ENCODE results near the gene KIF16B. TPM values are rescaled to one million over a fixed set of nuclear protein-coding genes. Genes with fewer than 3 reads are reported as not detected.

The KIF16B gene
- 9.4 and 11.6 TPM in 2 replicates for total RNA-seq

GRCh38 chr20:16573001-16573965 lies at the start of gene KIF16B:
TSS of gene KIF16B (minus strand) at chr20:16573448. CDS start at chr20:16573275, 173 bp downstream.

Other genes starting within 250 kb of the KIF16B start
- 53.6 and 56.8 TPM in 2 replicates for gene SNRPB2, start 156.6 kb upstream of the KIF16B start, total RNA-seq
- not detected in 2 replicates for gene OTOR, start 174.9 kb upstream of the KIF16B start, total RNA-seq